GM10266 (cell line): ENCODE data around the gene LYRM4.

Experiments
- DNase-seq: peaks from one replicate; pipeline ENCODE4 v3.0.0; 2012; ENCODE audit errors: extremely low spot score
- TF ChIP-seq, protein P1 (sequence below): IDR thresholded peaks from 2 replicates; pipeline ENCODE4 v1.5.1; 2012; ENCODE audit warnings: mild to moderate bottlenecking, low read depth; ENCODE audit not compliant: control insufficient read depth, insufficient read depth; ENCODE audit errors: missing control alignments

LYRM4 gene

DNA sequence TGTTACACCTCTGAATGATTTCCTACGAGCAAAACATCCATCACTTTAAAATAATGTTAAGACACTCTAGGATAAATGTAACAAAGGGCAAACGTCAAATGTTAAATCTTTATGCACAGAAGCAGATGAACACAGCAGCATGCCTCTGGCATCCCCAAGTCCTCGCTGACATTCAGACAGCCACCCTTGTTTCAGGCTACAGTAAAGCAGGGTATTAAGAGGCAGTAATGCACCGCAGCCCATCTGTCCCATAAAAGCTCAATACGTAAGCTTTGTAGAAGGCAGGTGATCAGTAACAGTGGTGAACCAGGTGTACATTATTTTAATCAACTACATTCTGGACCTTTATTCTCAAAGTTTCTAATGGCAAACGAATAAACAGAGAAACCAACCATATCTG is 110.9 kb downstream of the LYRM4 start:
- no peak for DNase-seq
- TF ChIP-seq, protein P1, sequence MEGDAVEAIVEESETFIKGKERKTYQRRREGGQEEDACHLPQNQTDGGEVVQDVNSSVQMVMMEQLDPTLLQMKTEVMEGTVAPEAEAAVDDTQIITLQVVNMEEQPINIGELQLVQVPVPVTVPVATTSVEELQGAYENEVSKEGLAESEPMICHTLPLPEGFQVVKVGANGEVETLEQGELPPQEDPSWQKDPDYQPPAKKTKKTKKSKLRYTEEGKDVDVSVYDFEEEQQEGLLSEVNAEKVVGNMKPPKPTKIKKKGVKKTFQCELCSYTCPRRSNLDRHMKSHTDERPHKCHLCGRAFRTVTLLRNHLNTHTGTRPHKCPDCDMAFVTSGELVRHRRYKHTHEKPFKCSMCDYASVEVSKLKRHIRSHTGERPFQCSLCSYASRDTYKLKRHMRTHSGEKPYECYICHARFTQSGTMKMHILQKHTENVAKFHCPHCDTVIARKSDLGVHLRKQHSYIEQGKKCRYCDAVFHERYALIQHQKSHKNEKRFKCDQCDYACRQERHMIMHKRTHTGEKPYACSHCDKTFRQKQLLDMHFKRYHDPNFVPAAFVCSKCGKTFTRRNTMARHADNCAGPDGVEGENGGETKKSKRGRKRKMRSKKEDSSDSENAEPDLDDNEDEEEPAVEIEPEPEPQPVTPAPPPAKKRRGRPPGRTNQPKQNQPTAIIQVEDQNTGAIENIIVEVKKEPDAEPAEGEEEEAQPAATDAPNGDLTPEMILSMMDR: no peak

DNA sequence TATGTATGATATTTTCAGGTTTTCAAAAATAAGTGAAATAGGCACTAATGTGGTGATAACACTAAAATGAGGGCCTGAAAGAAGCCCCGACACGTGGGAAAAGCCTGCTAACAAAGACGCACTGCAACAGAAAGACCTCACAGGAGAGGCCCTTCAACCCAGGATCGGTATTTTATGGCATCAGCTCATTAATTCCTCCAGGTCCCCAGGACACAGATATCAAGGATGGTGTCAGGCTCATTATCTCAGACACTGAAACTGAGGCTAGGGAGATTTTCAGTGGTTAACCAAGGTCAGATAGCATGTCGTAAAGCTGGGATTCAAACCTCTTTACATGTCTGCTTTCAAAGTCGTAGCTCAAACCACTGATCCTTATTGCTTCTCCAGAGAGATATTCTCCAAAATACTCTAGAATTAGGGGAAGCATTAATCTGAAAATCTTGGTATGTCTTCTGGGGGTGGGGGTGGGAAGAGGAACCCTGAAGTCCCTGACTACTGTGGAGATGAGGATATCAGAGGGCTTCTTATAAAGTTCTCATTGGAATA is 111.5 kb downstream of the LYRM4 start:
- no peak for DNase-seq
- TF ChIP-seq, protein P1: no peak

DNA sequence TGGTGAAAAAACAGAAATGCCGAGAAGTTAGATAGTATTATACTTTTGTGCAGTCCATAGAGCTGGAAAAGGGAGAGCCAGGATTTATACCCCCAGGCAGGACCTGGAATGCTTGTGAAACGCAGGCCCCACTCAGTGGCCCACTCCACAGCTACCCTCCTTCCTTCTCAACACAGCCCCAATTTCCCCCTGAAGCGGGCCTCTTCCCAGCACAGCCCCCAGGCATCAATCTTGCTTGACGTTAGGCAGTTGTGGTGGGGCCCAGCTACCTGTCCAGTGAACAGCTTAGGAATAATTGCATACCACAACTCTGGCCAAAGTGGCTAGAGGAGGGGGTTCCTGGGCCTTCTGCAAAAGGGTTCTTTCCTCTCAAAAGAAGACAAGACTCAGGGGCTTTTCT is 114.4 kb downstream of the LYRM4 start:
- TF ChIP-seq, protein P1: no peak
- no peak for DNase-seq

DNA sequence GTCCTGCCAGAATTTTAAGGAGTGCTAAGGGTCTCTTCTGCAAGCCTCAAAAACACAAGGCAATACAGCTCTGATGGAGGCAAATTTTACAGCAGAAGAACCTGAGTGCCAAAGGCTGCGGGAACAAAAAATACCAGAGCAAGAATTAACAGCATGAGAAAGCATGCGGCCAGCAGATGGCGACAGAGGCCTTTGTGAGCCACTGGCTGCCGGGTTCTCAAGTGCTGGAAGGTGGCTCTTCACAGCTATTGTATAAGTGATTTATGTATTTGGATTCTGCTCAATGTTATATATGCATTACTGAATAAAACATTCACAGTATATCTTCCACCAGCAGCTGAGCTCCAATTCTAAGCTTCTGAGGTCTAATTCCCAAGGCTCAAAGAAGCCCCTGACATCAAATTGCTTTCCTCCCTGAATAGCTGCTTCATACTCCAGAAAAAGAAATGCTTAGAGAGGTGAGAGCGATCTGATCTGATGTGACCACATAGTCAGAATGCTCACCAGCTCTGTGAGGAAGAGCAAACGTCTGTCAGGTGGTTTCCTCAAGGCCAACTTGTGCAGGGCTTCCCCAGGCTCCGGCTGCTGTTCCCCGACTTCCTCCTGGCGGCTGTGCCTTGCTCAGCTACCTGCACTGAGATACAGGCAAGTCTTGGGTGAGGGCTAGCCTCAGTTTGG is 117.0 kb downstream of the LYRM4 start:
- TF ChIP-seq, protein P1: peak; percentile 90
- peak; percentile 71 for DNase-seq

DNA sequence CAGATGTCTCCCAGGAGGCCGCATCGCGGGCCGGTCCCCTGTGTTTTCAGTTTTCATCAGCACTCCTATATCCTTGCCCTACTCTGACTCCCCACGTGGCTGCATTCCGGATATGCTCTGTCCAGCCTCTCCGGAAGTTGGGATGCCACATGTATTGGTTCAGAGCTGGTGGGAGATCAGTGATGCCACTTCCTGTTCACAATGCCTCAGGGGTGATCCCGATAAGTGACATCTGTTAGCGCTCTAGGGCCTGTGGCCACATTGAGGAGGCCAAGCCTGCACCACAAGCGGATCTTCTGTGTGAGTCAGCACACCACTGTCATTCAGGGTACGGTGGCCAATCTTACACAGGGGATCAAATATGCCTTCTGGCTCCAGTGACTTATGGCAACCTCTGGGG is 117.8 kb downstream of the LYRM4 start:
- TF ChIP-seq, protein P1: no peak
- no peak for DNase-seq

DNA sequence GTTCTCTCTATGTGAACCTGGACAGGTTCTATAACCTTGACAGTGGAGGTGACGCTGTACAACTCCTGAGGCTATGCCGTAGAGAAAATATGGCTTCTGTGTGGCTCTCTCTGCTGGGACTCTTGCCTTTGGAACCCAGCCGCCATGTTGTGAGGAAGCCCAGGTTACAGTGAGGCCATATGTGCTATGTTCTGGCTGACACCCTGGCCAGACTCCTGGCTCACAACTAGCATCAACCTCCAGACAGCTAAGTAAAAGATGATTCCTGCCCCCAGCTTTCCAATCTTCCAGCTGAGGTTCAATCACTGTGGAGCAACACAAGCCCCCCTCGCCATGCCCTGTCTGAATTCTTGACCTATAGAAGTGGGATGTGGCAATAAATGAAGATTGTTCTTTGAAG is 118.6 kb downstream of the LYRM4 start:
- no peak for DNase-seq
- TF ChIP-seq, protein P1: no peak

DNA sequence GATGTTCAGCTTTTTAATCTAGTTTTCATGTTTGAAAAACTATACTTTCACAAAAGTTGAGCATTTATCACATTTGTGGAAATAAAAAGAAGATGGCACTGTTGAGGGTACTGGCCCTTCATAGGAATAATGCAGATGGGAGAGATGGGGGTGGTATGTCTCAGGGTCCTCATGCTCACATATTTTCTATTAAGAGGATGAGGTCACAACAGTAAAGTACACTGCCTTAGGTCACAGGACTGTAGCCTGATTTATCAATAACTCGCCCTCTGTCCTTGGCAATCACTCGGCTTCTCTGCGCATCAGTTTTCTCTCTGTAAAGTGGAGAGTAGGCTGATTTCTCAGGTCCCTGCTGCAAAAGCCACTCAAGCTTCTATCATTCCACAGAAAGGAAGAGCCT is 119.7 kb downstream of the LYRM4 start:
- TF ChIP-seq, protein P1: no peak
- DNase-seq: no peak
